ENCODE measurements around the gene NF1.
"Not testable (repeated sequence)": the region's sequence is repeated elsewhere in the genome, so short reads cannot be mapped to it uniquely, and the experiment has no call there.

- not testable (repeated sequence) for TF ChIP-seq CTCF (IDR thresholded peaks at IDR 0.05 in 8 of 11, conservative IDR thresholded peaks at IDR 0.05 in 3 of 11); POLR2AphosphoS5 (IDR thresholded peaks at IDR 0.05); POLR2A (IDR thresholded peaks at IDR 0.05)
These were observed 103.9 kb downstream of the NF1 start for GRCh38 chr17:31198666-31199065.
